ENCODE measurements around the gene FIGNL2. TPM values are rescaled to one million over a fixed set of nuclear protein-coding genes. Genes with fewer than 3 reads are reported as not detected.

Gene FIGNL2
- total and polyA plus RNA-seq, 11 donors: 0.13 to 0.93 (median 0.35) TPM

DNA sequence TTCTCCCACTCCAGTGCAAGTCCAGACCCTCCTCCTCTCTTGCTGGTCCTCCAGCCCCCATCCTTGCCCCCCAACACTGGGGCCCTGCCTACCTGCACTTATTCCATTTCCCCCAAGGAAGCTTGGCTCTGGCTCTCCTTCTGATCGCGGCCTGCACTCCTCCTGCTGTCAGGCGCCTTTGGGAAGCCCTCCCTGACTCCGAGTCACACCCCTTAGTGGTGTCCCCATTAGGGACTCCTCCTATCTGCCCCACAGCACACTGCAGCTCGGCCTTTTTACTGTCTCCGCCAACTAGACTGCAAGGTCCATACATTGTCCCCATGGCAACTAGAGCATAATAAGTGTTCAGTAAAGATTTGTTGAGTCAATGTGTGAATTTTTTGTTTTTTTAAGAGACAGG is 32.9 kb downstream of the FIGNL2 start:
- Histone ChIP-seq H3K9me3 (no peaks in the 10 kb centered on the region), H3K27me3 (peaks cover 0 to 19% (median 4%) of the 10 kb centered on the region in 9 donors), H3K27ac (no peak overlapping the region), H3K4me3 (peak overlapping the region in 1 of 12 donors; percentile 83), H3K36me3 (no peaks in the 10 kb centered on the region), H3K4me1 (peaks cover 0 to 27% (median 11%) of the 10 kb centered on the region in 12 donors)
- no peak for ATAC-seq
- no peak for DNase-seq
- WGBS, 4 donors: 86 to 92% (median 89%) methylated on average over 6 of the region's 6 CpGs
- intact Hi-C loops (cut with DNase I): loop anchor here in 6 of 10 donors (5.0 to 10.0 kb wide), 4 partner anchors 57 to 388 kb away; no protein-coding TSS in a partner anchor
- TF ChIP-seq, protein P1, sequence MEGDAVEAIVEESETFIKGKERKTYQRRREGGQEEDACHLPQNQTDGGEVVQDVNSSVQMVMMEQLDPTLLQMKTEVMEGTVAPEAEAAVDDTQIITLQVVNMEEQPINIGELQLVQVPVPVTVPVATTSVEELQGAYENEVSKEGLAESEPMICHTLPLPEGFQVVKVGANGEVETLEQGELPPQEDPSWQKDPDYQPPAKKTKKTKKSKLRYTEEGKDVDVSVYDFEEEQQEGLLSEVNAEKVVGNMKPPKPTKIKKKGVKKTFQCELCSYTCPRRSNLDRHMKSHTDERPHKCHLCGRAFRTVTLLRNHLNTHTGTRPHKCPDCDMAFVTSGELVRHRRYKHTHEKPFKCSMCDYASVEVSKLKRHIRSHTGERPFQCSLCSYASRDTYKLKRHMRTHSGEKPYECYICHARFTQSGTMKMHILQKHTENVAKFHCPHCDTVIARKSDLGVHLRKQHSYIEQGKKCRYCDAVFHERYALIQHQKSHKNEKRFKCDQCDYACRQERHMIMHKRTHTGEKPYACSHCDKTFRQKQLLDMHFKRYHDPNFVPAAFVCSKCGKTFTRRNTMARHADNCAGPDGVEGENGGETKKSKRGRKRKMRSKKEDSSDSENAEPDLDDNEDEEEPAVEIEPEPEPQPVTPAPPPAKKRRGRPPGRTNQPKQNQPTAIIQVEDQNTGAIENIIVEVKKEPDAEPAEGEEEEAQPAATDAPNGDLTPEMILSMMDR (IDR thresholded peaks at IDR 0.05): no peak
- no peak for TF ChIP-seq POLR2A (IDR thresholded peaks at IDR 0.05)

DNA sequence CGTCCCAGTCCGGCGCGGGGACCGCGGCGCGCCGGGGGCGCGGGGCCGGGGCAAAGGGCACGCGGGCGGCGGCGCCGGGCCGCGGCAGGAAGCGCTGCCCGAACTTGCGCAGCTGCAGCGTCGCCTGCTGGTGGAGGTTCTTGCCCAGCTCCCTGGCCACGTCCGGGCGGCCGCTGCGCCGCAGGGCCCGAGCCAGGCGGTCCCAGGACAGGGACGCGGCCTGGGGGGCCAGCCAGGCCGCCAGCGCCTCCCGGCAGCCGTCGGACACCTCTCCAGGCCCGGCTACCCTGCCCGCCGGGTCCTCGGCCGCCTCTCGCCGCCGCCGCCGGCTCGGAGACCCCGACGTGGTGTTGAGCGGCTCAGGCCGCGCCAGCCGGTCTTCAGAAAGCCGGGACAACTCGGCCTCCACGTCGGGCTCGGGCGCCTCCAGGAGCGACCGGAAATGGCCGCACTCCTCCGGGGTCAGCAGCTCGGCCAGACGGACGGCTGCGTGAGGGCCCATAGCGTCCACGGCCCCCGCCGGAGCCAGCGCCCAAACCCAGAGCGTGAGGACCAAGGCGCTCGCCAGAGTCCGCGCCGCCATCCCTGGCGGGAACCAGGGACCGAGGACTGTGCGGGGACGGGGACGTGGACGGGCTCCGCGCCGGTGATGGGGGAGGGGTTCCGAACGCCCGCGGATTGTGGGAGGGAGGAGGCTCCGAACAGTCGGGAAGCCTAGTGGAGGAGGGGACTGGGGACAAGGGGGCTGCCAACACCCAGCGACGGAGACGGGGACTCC is 34.0 kb downstream of the FIGNL2 start:
- peak overlapping the region; percentile 80 to 94 (median 86) for H3K27ac ChIP-seq
- intact Hi-C loops (cut with DNase I): loop anchor here in 7 of 10 donors (5.0 to 10.0 kb wide), 6 partner anchors 58 to 392 kb away; partner anchors contain the start of gene SLC4A8 (in 1 of the 7)
- H3K27me3 ChIP-seq: peaks cover 0 to 10% (median 2%) of the 10 kb centered on the region in 9 donors
- peak overlapping the region; percentile 44 to 83 (median 65) for H3K4me3 ChIP-seq
- DNase-seq (peak; percentile 77 to 91 (median 85)), ATAC-seq (peak; percentile 70 to 90 (median 88))
- H3K4me1 ChIP-seq: peaks cover 0 to 19% (median 8%) of the 10 kb centered on the region in 12 donors
- 4 to 14% (median 6%) methylated on average over 22 to 100 of the region's 100 CpGs for WGBS, 4 donors
- TF ChIP-seq POLR2A (IDR thresholded peaks at IDR 0.05): peak in 1 of 2 donors; percentile 42
- TF ChIP-seq, protein P1 (IDR thresholded peaks at IDR 0.05): peak; percentile 27 to 85 (median 62)
- no peaks in the 10 kb centered on the region for H3K36me3 ChIP-seq
- H3K9me3 ChIP-seq: no peaks in the 10 kb centered on the region

DNA sequence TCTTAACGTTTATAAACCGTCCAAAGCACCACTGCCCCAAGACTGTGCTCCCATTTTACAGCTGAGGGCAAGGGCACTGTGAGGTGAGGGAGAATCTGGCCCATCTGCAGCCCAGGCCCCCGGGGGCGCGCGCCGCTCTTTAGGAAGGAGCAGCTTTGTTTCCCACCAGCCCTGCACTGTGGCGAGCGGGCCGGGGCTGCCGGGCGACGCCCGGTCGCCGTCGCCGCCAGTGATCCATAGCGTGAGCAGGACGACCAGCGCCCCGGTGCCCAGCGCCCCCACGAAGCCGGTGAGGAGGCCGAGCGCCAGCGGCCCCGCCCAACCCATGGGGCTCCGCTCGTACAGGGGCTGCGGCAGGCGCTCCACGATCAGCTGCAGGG is 34.6 kb downstream of the FIGNL2 start:
- no peaks in the 10 kb centered on the region for H3K36me3 ChIP-seq
- TF ChIP-seq, protein P1 (IDR thresholded peaks at IDR 0.05): no peak
- no peak for TF ChIP-seq POLR2A (IDR thresholded peaks at IDR 0.05)
- ATAC-seq: no peak
- WGBS, 4 donors: 11 to 50% (median 16%) methylated on average over 7 to 34 of the region's 34 CpGs
- intact Hi-C loops (cut with DNase I): loop anchor here in 6 of 10 donors (5.0 to 10.0 kb wide), 5 partner anchors 58 to 392 kb away; partner anchors contain the start of gene SLC4A8 (in 1 of the 6)
- peak overlapping the region in 10 of 12 donors; percentile 18 to 94 (median 82) for H3K27ac ChIP-seq
- no peak for DNase-seq
- H3K4me3 ChIP-seq: peak overlapping the region in 11 of 12 donors; percentile 44 to 83 (median 67)
- H3K27me3 ChIP-seq: peaks cover 0 to 10% (median 0%) of the 10 kb centered on the region in 9 donors
- peaks cover 0 to 19% (median 8%) of the 10 kb centered on the region in 12 donors for H3K4me1 ChIP-seq
- H3K9me3 ChIP-seq: no peaks in the 10 kb centered on the region

DNA sequence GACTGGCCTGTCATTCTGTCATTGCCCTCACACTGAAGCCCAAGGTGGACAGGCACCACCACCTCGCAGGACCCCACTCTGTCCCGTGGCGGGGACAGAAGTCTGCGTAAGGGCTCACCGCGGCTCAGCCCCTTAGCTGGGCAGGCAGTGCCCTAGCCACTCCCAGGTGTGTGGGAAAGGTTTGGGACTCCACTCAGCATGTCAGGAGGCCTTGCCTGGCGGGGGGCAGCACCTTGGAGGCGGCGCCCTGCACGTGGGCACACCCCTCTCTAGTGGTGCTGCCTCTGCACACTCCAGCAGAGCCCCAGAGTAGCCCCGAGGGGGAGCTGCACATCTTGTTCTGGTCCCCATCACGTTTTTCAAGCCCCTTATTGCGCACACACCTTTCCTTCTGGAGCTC is 35.6 kb downstream of the FIGNL2 start:
- DNase-seq (no peak), ATAC-seq (no peak)
- H3K9me3 ChIP-seq: no peaks in the 10 kb centered on the region
- peaks cover 0 to 10% (median 0%) of the 10 kb centered on the region in 9 donors for H3K27me3 ChIP-seq
- no peak overlapping the region for H3K27ac ChIP-seq
- TF ChIP-seq, protein P1 (IDR thresholded peaks at IDR 0.05): no peak
- H3K36me3 ChIP-seq: no peaks in the 10 kb centered on the region
- intact Hi-C loops (cut with DNase I): loop anchor here in 6 of 10 donors (5.0 to 10.0 kb wide), 5 partner anchors 59 to 391 kb away; partner anchors contain the start of gene SLC4A8 (in 1 of the 6)
- H3K4me1 ChIP-seq: peaks cover 0 to 19% (median 8%) of the 10 kb centered on the region in 12 donors
- H3K4me3 ChIP-seq: no peak overlapping the region
- 82 to 94% (median 90%) methylated on average over 12 to 13 of the region's 13 CpGs for WGBS, 4 donors
